GM12878 (cell line): Measurements from ENCODE around the gene ZNF444. TPM values are rescaled to one million over a fixed set of nuclear protein-coding genes. Genes with fewer than 3 reads are reported as not detected.
A peak's percentile ranks its signal among the peaks of the same experiment; 100 is the strongest.

Experiments
- GATAD2B ChIP-seq: fragments of 450-650 bp; conservative IDR thresholded peaks from 2 replicates; pipeline ENCODE4 v1.6.1; 2017; ENCODE audit warnings: low read depth, mild to moderate bottlenecking, moderate library complexity
- JUNB ChIP-seq: IDR thresholded peaks from 2 replicates; pipeline ENCODE4 v1.6.1; 2016; ENCODE audit warnings: antibody characterized with exemption, mild to moderate bottlenecking
- KDM1A ChIP-seq: fragments of 200-600 bp; sonication (generic); IDR thresholded peaks from 2 replicates; pipeline ENCODE4 v1.6.1; 2016; ENCODE audit warnings: borderline replicate concordance
- MEF2B ChIP-seq: fragments of 450-650 bp; IDR thresholded peaks from 2 replicates; pipeline ENCODE4 v1.6.1; 2018; ENCODE audit warnings: mild to moderate bottlenecking, moderate library complexity; ENCODE audit not compliant: partially characterized antibody, poor library complexity, severe bottlenecking
- MYC ChIP-seq: IDR thresholded peaks from 2 replicates; pipeline ENCODE4 v1.6.1; 2011; ENCODE audit warnings: mild to moderate bottlenecking, low read length, moderate library complexity, inconsistent platforms; ENCODE audit not compliant: insufficient read depth, insufficient replicate concordance, insufficient read length, severe bottlenecking
- NR2C1 ChIP-seq: fragments of 450-650 bp; IDR thresholded peaks from 2 replicates; pipeline ENCODE4 v1.6.1; 2017; ENCODE audit warnings: antibody characterized with exemption, mild to moderate bottlenecking, moderate library complexity
- NR2F1 ChIP-seq: fragments of 450-650 bp; conservative IDR thresholded peaks from 2 replicates; pipeline ENCODE4 v1.6.1; 2017; ENCODE audit warnings: mild to moderate bottlenecking
- RCOR1 ChIP-seq: conservative IDR thresholded peaks from 2 replicates; pipeline ENCODE4 v1.6.1; 2012; ENCODE audit warnings: low read depth, low read length, improper control_type of control experiment
- ZNF384 ChIP-seq: IDR thresholded peaks from 2 replicates; pipeline ENCODE4 v1.6.1; 2012; ENCODE audit warnings: low read depth, mild to moderate bottlenecking, low read length, improper control_type of control experiment, borderline replicate concordance
- polyA plus RNA-seq, 11 experiments: library from polyadenylated mRNA; depleted of rRNA in 4 of 11; unstranded in 6 of 11; stranded (reverse) in 5 of 11; fragments of >200 nt; fragmentation: Nextera tagmentation in 4 of 11; fragmentation: Illumina TruSeq in 1 of 11; extraction: Ambion mirVana in 4 of 11; extraction: Trizol in 1 of 11; gene quantifications; 1 replicate in 1 of 11; 2 replicates in 10 of 11; pipeline versions ENCODE4 v1.2.1 to v1.2.3, GENCODE V29; 2011 to 2016; ENCODE audit warnings: inconsistent platforms in 2 of 11, missing spikeins in 2 of 11, low read depth in 1 of 11
- total RNA-seq, 4 experiments: library from RNA; depleted of rRNA in 3 of 4; stranded (reverse); fragments of >200 nt in 3 of 4; fragmentation: Illumina TruSeq in 1 of 4; extraction: Trizol in 1 of 4; gene quantifications; 2 replicates each; pipeline versions ENCODE4 v1.2.1 to v1.2.3, GENCODE V29; 2013 to 2021

ZNF444 gene
- total and polyA plus RNA-seq, 10 of the 15 experiments (the other 5 are each of a cell fraction or from before 2014, with no cell fraction given), result 0.45 to 28.2 (median 11.6) TPM

- TF ChIP-seq MEF2B (peak; percentile 19), RCOR1 (no peak), ZNF384 (no peak), KDM1A (no peak), NR2F1 (peak; percentile 87), NR2C1 (peak; percentile 50; the same call in 1 of the 2 replicates), MYC (peak; percentile 70), JUNB (no peak), GATAD2B (peak; percentile 73; the same call in 1 of the 2 replicates)
- TF ChIP-seq, all 136 proteins: peak for 35
These were observed 20.5 kb upstream of the ZNF444 start (continued) for GRCh38 chr19:56120371-56121179.
